GM12873 (cell line): ENCODE data around the gene SUSD3.

Experiments used
- CTCF ChIP-seq: IDR thresholded peaks from 2 replicates; pipeline ENCODE4 v1.5.1; 2012; ENCODE audit warnings: low read depth, mild to moderate bottlenecking, moderate library complexity, low read length, control low read depth; ENCODE audit not compliant: insufficient read depth; ENCODE audit errors: missing control alignments

Gene SUSD3

GRCh38 chr9:93096811-93097382 lies 38.4 kb downstream of the SUSD3 start:
- no peak for TF ChIP-seq CTCF

GRCh38 chr9:93097511-93098201 lies 39.2 kb downstream of the SUSD3 start:
- no peak for TF ChIP-seq CTCF

GRCh38 chr9:93098236-93098946 lies 39.9 kb downstream of the SUSD3 start:
- TF ChIP-seq CTCF = no peak

- no peak for TF ChIP-seq CTCF
These were observed 41.2 kb downstream of the SUSD3 start for GRCh38 chr9:93099551-93100275.

DNA sequence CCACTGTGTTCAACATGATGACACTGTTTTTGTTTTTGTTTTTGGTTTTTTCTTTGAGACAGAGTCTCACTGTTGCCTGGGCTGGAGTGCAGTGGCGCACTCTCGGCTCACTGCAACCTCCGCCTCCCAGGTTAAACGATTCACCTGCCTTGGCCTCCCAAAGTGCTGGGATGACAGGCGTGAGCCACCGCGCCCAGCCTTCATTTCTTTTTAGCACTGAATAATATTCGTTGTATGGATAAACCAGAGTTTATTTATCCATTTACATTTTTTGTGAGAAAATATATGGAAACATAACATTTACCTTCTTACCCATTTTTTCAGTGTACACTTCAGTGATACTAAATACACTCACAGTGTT lies 41.8 kb downstream of the SUSD3 start:
- TF ChIP-seq CTCF = no peak

DNA sequence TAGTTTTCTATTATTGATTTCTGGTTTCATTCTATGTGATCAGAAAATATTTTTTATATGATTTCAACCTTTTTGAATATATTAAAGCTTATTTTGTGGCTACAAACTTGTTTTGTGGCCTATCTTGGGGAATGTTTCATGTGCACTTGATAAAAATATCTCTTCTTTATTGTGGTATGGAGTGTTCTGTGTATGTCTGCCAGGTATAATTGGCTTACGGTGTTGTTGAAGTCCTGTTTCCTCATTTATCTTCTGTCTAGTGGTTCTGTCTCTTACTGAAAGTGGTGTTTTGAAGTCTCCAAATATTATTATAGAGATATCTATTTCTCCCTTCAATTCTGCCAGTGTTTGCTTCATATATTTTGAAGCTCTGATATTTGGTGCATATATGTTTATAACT lies 47.1 kb downstream of the SUSD3 start:
- no peak for TF ChIP-seq CTCF
